OCI-M2 (cell line): ENCODE measurements around the gene PGBD2.
"Not testable (repeated sequence)": the region's sequence is repeated elsewhere in the genome, so short reads cannot be mapped to it uniquely, and the experiment has no call there.

Experiments
- DNase-seq: peaks from one replicate; lab custom pipeline; 2025; ENCODE audit not compliant: unreplicated experiment; lab: John Stamatoyannopoulos, UW

Gene PGBD2

GRCh38 chr1:248886237-248886895 lies 19.7 kb upstream of the PGBD2 start:
- no peak for DNase-seq

- not testable (repeated sequence) for DNase-seq
Measured at GRCh38 chr1:248889914-248890243, 16.2 kb upstream of the PGBD2 start.

- no peak for DNase-seq
Measured at GRCh38 chr1:248890549-248891498, 15.2 kb upstream of the PGBD2 start.

- DNase-seq = no peak
Measured at GRCh38 chr1:248891758-248892157, 14.3 kb upstream of the PGBD2 start.

GRCh38 chr1:248892590-248892989 lies 13.4 kb upstream of the PGBD2 start:
- no peak for DNase-seq

- no peak for DNase-seq
Measured at GRCh38 chr1:248894837-248895236, 11.2 kb upstream of the PGBD2 start.

GRCh38 chr1:248897412-248898337 lies 8.4 kb upstream of the PGBD2 start:
- no peak for DNase-seq

- DNase-seq = no peak
Measured at GRCh38 chr1:248900637-248901036, 5.4 kb upstream of the PGBD2 start.

GRCh38 chr1:248901578-248901977 lies 4.5 kb upstream of the PGBD2 start:
- DNase-seq = no peak

- DNase-seq = no peak
Measured at GRCh38 chr1:248904437-248905216, 1.4 kb upstream of the PGBD2 start.

- DNase-seq = no peak
Measured at GRCh38 chr1:248905662-248906008, 400 bp upstream of the PGBD2 start.

- no peak for DNase-seq
Measured at GRCh38 chr1:248906753-248907661, 972 bp downstream of the PGBD2 start.

GRCh38 chr1:248910761-248911160 lies 4.7 kb downstream of the PGBD2 start:
- DNase-seq = no peak

- no peak for DNase-seq
Measured at GRCh38 chr1:248913933-248914332, 7.9 kb downstream of the PGBD2 start.

- DNase-seq = no peak
Measured at GRCh38 chr1:248914796-248915381, 8.9 kb downstream of the PGBD2 start.

GRCh38 chr1:248918131-248918530 lies 12.1 kb downstream of the PGBD2 start:
- DNase-seq = no peak

- no peak for DNase-seq
Measured at GRCh38 chr1:248923352-248924338, 17.6 kb downstream of the PGBD2 start.
